HCT116 (cell line): ENCODE data around the gene TMPRSS7.

ENCODE experiments used
- CBX3 ChIP-seq: IDR thresholded peaks from 2 replicates; pipeline ENCODE4 v1.6.1; 2012; ENCODE audit warnings: low read depth
- CTCF ChIP-seq, 3 experiments: fragments of 200-600 bp in 1 of 3; sonication (generic) in 1 of 3; IDR thresholded peaks in 2 of 3; conservative IDR thresholded peaks in 1 of 3; 2 replicates each; pipeline ENCODE4 v1.5.1; 2012 to 2017; ENCODE audit warnings: low read depth in 2 of 3, low read length in 2 of 3, antibody characterized with exemption in 1 of 3, borderline replicate concordance in 1 of 3, control low read depth in 1 of 3, mild to moderate bottlenecking in 1 of 3, mixed read lengths in 1 of 3, mixed run types in 1 of 3, moderate library complexity in 1 of 3; ENCODE audit not compliant: insufficient read depth in 1 of 3

DNA sequence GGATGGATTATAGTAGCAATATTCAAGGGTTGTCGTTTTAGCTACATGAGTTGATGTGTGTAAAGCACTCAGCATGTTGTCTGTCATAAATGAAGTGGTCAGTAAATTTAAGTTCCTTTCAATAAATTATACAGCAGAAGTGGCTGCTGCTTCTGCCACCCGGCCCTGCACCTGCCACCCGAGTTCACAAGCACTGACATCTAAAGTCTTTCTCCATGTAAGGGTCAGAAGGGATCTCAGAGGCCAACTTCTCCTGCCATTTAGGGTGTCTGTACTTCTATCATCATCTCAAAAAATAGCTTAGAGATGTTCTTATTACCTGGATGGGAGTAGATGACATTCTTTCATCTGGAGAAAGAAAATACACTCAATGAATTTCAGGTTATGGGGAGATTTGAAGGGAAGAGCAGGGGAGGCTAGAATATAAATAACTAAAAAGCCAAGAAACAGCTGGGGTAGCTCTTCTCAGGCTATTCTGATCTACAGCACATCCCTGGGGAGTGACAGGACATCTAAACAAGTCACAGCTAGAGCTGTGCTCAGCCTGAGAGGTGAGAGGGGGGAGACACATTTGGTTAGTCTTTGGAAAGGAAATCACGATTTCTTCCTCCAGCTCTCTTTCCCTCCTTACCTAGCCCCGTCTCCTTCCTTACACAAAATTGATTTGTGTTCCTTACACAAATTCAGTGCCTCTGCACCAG, 90.5 kb downstream of the TMPRSS7 start:
- TF ChIP-seq CTCF (IDR thresholded peaks at IDR 0.05 in 2 of 3, conservative IDR thresholded peaks at IDR 0.05 in 1 of 3; ENCODE audit: borderline replicate concordance in 1 of 3, insufficient read depth in 1 of 3, low read depth in 2 of 3, low read length in 2 of 3) (no peak), CBX3 (no peak)
